Activated T-cell treated with anti-CD3 and anti-CD28 coated beads for 1 hour (primary cell): Measurements from ENCODE around the gene CXCL1.

ENCODE experiments used
- DNase-seq: peaks from one replicate; pipeline ENCODE4 v3.0.0-alpha.2; 2020; ENCODE audit warnings: low read depth

CXCL1 gene

GRCh38 chr4:73869130-73870055, at the start of gene CXCL1:
TSS of gene CXCL1 (plus strand) at chr4:73869393. CDS start at chr4:73869471, 78 bp downstream.
- no peak for DNase-seq

- no peak for DNase-seq
These were observed 47.9 kb upstream of the CXCL1 start for GRCh38 chr4:73821325-73821724.

GRCh38 chr4:73822389-73822788, 46.8 kb upstream of the CXCL1 start:
- DNase-seq: no peak

- DNase-seq: no peak
These were observed 46.2 kb upstream of the CXCL1 start for GRCh38 chr4:73822812-73823504.

DNA sequence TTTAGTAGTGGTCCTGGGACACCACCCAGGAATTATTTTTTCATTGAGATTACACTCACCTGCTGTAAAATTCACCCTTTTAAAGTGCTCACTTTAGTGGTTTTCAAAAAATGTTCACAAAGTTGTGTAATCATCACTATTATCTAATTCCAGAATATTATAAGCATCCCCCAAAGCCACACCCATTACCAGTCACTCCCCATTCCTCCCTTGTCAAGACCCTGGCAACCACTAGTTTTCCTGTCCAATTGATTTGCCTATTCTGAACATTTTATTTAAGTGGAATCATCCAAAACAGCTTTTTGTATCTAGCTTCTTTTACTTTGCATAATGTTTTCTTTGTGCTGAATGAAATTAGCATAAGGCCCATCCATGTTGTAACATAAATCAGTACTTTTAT, 45.4 kb upstream of the CXCL1 start:
- no peak for DNase-seq

DNA sequence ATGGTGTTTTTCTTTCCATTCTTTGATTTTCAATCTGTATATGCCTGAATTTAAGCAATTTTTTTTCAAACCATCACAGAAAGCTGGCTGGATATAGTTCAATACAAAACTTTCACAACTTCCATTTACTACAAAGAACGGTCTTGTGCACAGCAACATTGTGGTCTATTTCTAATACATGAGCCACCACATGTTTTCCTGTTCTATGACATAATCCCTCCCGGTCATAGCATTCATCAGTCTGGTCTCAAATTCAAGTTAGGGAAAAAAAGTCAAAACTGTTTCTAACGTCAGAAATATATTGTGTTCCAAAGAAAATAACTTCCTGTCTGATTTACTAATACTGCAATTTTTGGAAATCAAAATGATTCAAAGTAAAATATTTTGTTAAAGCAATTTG, 40.2 kb upstream of the CXCL1 start:
- DNase-seq: no peak

DNA sequence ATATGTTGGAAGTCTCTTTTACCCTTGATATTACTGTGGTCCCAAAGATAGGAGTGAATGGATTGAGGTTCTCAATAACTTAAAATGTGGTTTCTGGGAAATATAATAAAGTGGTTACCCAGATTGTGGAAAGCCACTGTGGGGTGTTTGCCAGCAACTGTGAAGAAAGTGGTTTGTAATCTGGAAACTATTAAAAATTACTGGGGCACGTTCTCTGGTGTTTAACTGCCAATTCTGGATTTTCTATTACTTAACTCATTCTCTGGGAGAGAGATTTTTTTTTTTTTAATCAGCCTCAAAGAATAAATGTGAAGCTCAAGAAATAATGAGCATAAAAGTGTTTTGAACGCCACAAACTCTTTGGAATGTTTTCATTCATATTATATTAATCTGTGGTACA, 37.6 kb upstream of the CXCL1 start:
- no peak for DNase-seq

DNA sequence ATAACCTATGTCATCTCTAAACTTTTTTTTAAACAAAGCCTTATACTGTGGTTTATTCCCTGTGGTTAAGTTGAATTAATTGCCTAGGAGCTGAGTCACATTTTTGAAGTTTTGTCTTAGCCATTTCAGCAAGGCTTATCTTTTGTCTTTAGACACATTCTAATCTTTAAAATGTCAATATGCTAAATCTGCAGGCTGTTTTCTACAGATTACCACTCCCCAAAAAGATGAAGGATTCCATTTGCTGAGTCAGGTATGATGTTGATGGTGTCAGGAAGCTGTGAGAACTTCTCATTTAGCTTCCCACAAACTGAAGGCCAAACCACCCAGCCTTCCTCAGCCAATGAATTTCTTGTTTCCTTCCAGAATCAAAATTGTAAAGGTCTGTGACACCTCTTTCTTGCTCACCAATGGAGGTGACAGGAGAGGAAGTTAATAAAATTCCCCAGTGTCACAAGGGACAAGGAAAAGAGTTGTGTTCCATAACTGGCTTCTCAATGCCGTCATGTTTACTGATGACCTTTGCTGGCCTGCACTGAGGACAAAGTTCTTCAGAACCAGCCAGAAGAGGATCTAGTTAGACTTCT, 36.4 kb upstream of the CXCL1 start:
- no peak for DNase-seq

- no peak for DNase-seq
These were observed 32.6 kb upstream of the CXCL1 start, which contains the start of gene CXCL6 for GRCh38 chr4:73836373-73837279. TSS of gene CXCL6 (plus strand) at chr4:73836678. CDS start at chr4:73836751, 73 bp downstream.

DNA sequence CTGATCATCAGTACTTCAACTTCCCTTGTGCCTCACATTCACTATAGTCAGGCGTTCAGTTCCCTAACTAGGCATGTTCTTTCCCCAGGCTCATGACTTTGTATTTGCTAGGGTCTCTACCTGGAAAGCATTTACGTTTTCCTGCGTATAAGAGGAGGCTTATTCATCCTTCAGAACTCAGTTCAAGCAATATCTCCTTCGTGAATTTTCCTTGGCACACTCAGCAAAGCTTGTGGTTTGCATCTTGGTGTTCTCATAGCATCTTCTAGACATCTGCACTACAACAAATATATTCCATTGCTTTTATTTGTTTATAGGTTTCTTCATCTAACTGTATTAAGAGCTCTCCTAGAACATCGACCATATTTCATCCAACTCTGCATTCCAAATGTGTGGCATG, 30.1 kb upstream of the CXCL1 start:
- DNase-seq: no peak

- DNase-seq: no peak
These were observed 29.5 kb upstream of the CXCL1 start for GRCh38 chr4:73839715-73840114.

DNA sequence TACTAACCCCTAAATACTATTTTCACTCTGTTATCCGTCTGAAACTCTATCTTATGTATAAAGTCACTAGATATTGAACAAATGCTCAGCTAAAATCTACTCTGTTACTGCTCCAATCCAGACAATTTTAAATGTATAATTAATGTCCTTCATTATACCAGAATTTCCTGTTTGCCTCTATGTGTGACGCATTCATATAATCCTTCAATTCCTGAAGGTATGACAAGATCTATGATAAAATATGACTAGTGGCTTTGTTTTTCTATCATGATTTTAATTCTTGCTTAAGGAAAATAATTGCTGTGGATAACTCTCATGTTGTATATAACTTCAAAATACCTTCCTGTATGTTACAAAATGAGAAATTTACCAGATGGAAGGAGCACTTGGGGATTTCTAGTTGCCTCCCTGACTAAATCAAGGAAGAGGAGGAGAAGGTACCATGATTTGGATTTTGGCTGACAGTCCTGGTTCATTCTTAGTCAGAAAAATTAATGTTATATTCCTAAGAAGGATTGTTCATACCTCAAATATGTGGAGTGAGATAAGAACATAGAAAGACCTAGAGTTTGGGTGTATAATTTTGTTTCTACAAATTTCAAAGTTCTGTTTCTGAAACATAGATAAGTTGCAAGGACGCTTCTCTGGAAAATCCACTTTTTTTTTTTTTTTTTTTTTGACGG, 27.8 kb upstream of the CXCL1 start:
- no peak for DNase-seq

DNA sequence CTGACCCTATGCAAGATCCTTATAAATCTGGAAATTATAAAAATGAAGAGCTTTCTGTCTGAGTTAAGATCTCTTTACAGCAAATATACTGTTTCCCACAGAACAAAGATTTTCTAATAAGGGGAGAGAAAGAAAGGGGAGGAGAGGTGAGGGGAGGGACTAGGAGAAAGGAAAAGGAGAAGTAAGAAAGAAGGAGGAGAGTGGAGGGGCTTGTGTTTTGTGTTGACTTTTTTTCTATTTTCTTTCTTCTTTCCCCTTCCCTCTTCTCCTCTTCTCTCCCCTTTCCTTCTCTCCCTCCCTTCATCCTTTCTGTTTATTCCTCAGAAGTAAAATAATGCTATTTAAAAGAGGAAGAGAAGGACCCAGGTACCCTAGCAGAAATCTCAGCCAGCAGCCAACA, 26.5 kb upstream of the CXCL1 start:
- DNase-seq: no peak

GRCh38 chr4:73843369-73843768, 25.8 kb upstream of the CXCL1 start:
- no peak for DNase-seq

GRCh38 chr4:73844345-73844744, 24.8 kb upstream of the CXCL1 start:
- no peak for DNase-seq

GRCh38 chr4:73844806-73845205, 24.4 kb upstream of the CXCL1 start:
- no peak for DNase-seq

GRCh38 chr4:73847526-73848182, 21.5 kb upstream of the CXCL1 start:
- DNase-seq: no peak

DNA sequence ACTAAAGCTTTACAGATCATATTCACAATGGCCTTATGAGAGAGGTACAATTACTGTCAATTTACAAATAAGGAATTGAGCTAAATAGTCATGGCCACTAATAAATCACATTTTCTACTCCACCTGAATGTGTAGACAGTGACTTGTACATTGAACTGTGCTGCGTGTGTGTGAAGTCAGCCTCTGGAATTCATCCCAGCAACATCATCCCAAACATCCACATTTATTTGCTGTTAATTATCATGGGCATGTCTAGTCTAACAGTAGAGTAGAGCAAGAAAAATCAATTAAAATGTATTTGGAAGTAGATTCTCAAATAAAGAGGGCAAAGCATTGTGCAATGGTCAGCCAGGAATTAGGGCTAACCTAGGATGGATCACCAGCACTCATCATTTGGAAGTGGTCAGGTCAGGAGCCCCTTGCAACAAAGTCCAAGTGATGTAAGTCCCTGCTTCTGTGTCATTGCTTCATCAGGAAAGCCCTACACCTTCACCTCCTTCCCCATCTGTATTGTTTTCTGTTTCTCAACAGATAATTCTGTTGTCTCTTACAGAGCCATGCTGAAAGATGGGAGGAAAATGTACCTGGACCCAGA, 20.9 kb upstream of the CXCL1 start:
- DNase-seq: no peak

DNA sequence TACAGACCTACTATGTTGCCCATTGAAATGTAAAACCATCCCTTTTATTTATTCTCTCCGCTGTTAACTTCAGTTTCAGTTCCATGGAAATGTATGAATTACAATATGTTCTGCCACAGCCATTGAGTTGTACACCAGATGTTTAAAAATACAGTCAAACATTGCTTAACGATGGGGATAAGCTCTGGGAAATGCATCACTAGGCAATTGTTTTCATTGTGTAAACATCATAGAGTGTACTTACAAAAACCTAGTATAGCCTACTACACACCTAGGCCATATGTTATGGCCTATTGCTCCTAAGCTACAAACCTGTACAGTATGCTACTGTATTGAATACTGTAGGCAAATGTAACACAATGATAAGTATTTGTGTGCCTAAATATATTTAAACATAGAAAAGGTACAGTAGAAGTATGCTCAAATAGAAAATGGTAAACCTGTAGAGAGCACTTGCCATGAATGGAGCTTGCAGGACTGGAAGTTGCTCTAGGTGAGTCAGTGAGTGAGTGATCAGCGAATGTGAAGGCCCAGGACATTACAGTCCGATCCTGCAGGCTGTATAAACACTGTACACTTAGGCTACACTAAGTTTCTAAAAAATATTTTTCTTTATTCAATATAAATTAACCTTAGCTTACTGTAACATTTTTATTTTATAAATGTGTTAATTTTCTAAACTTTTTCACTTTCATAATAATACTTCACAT, 18.8 kb upstream of the CXCL1 start:
- no peak for DNase-seq

- DNase-seq: no peak
These were observed 17.9 kb upstream of the CXCL1 start for GRCh38 chr4:73851293-73851692.
